Measurements from ENCODE around the gene TOX2. TPM values are rescaled to one million over a fixed set of nuclear protein-coding genes. Genes with fewer than 3 reads are reported as not detected.

Gene TOX2
- total RNA-seq, 1 experiment from 2014 or later, result 1.7 TPM

- no peaks in the 10 kb centered on the region for H3K79me1 ChIP-seq (ENCODE audit: insufficient read depth, low read depth, low read length, poor library complexity, severe bottlenecking)
- no CpG with 5 or more reads among the region's 7 CpGs for WGBS (ENCODE audit: extremely low coverage, insufficient read length, low lambda C conversion rate)
- no peaks in the 10 kb centered on the region for H3K36me3 Mint-ChIP-seq (ENCODE audit: insufficient read depth in 1 of 3, low read depth in 3 of 3)
- H2AK5ac ChIP-seq (ENCODE audit: insufficient read length, low read length), result no peak overlapping the region
- H2BK120ac ChIP-seq (ENCODE audit: low read depth, low read length, poor library complexity, severe bottlenecking), result no peak overlapping the region
- no peak overlapping the region for H3K27ac ChIP-seq (ENCODE audit: insufficient read length, low read depth, low read length)
- H4K8ac ChIP-seq (replicated peaks; ENCODE audit: insufficient read length, low read depth, low read length), result no peak overlapping the region
- no peak overlapping the region for H4K5ac ChIP-seq (ENCODE audit: insufficient read length, low read depth, low read length)
- H2BK5ac ChIP-seq (ENCODE audit: insufficient read length, low read length), result no peak overlapping the region
- no peak for DNase-seq
- no peaks in the 10 kb centered on the region for H3K4me1 ChIP-seq (ENCODE audit: insufficient read depth, low read length)
- H4K20me1 ChIP-seq (ENCODE audit: control insufficient read depth, insufficient read depth, insufficient read length), result no peaks in the 10 kb centered on the region
- no peak overlapping the region for H3T11ph ChIP-seq (ENCODE audit: low read length)
- no peak overlapping the region for H3K27ac Mint-ChIP-seq
- H4K91ac ChIP-seq (ENCODE audit: insufficient read length, low read depth, low read length), result no peak overlapping the region
- no peak overlapping the region for H3K9ac ChIP-seq (ENCODE audit: extremely low read depth, insufficient read length, low read length)
- no peaks in the 10 kb centered on the region for H3K23me2 ChIP-seq (ENCODE audit: insufficient read length, low read depth, low read length, poor library complexity, severe bottlenecking)
- H3K4ac ChIP-seq (ENCODE audit: low read depth, low read length), result no peak overlapping the region
- H3K14ac ChIP-seq (ENCODE audit: insufficient read depth, low read length), result no peak overlapping the region
- H3K79me2 ChIP-seq (ENCODE audit: insufficient read depth, low read length), result no peaks in the 10 kb centered on the region
- no peaks in the 10 kb centered on the region for H3K9me3 Mint-ChIP-seq
- H2BK12ac ChIP-seq (ENCODE audit: insufficient read length, low read depth, low read length), result no peak overlapping the region
- no peak overlapping the region for H2BK15ac ChIP-seq (ENCODE audit: low read depth, low read length)
- H3K18ac ChIP-seq (ENCODE audit: insufficient read length, low read depth, low read length), result no peak overlapping the region
- H2AFZ ChIP-seq (ENCODE audit: low read length), result no peak overlapping the region
- H2BK20ac ChIP-seq (ENCODE audit: low read depth, low read length, poor library complexity, severe bottlenecking), result no peak overlapping the region
- peaks cover 11% of the 10 kb centered on the region for H3K27me3 Mint-ChIP-seq (ENCODE audit: low read depth)
- H3K56ac ChIP-seq (ENCODE audit: insufficient read length, low read depth, low read length), result no peak overlapping the region
- H3K4me1 Mint-ChIP-seq, result no peaks in the 10 kb centered on the region
- H3K23ac ChIP-seq (ENCODE audit: insufficient read length, low read depth, low read length), result no peak overlapping the region
- no peak overlapping the region for H3K4me3 Mint-ChIP-seq
- H3K9me3 ChIP-seq (ENCODE audit: control insufficient read depth, low read depth, low read length), result no peaks in the 10 kb centered on the region
- no peak overlapping the region for H3K4me2 ChIP-seq (ENCODE audit: insufficient read depth, insufficient read length, low read length)
- H3K27me3 ChIP-seq (ENCODE audit: insufficient read depth, low read length), result no peaks in the 10 kb centered on the region
- TF ChIP-seq, protein P1, sequence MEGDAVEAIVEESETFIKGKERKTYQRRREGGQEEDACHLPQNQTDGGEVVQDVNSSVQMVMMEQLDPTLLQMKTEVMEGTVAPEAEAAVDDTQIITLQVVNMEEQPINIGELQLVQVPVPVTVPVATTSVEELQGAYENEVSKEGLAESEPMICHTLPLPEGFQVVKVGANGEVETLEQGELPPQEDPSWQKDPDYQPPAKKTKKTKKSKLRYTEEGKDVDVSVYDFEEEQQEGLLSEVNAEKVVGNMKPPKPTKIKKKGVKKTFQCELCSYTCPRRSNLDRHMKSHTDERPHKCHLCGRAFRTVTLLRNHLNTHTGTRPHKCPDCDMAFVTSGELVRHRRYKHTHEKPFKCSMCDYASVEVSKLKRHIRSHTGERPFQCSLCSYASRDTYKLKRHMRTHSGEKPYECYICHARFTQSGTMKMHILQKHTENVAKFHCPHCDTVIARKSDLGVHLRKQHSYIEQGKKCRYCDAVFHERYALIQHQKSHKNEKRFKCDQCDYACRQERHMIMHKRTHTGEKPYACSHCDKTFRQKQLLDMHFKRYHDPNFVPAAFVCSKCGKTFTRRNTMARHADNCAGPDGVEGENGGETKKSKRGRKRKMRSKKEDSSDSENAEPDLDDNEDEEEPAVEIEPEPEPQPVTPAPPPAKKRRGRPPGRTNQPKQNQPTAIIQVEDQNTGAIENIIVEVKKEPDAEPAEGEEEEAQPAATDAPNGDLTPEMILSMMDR (conservative IDR thresholded peaks at IDR 0.05), result no peak
These were observed 185.2 kb downstream of the TOX2 start for GRCh38 chr20:44099832-44100231.
